HAP-1 (cell line): ENCODE measurements around the gene MAP3K6.

Experiments
- DNase-seq, 2 experiments: peaks; one replicate each; pipeline ENCODE4 v3.0.0-alpha.2; 2016 to 2020; ENCODE audit warnings: low spot score in 2 of 2
- H3K27me3 ChIP-seq: fragments of 250-450 bp; sonication (Bioruptor Pico); 2 replicates; pipeline ENCODE4 v1.5.1; 2020; ENCODE audit warnings: low read depth, mild to moderate bottlenecking, moderate library complexity
- H3K36me3 ChIP-seq: fragments of 250-450 bp; sonication (Bioruptor Pico); replicated peaks from 2 replicates; pipeline ENCODE4 v1.5.1; 2020; ENCODE audit warnings: mild to moderate bottlenecking
- H3K4me1 ChIP-seq: fragments of 250-450 bp; sonication (Bioruptor Pico); 2 replicates; pipeline ENCODE4 v1.5.1; 2020; ENCODE audit warnings: mild to moderate bottlenecking
- H3K4me3 ChIP-seq: fragments of 250-450 bp; sonication (Bioruptor Pico); 2 replicates; pipeline ENCODE4 v1.5.1; 2020; ENCODE audit warnings: mild to moderate bottlenecking, moderate library complexity
- H3K9me3 ChIP-seq: fragments of 250-450 bp; sonication (Bioruptor Pico); 2 replicates; pipeline ENCODE4 v1.5.1; 2020; ENCODE audit warnings: mild to moderate bottlenecking, moderate library complexity
- in situ Hi-C: fragments of 300-500 bp; cut with MboI; formaldehyde crosslinking; loops from 3 replicates; pipeline ENCODE4 v1.14.3; 2020; ENCODE audit warnings: low sequenced_read_pairs, inconsistent platforms, mixed read lengths

Gene MAP3K6

GRCh38 chr1:27336756-27337155, 30.0 kb downstream of the MAP3K6 start:
- H3K4me1 ChIP-seq: no peaks in the 10 kb centered on the region
- no peaks in the 10 kb centered on the region for H3K9me3 ChIP-seq
- in situ Hi-C loops: no loop called here
- H3K27me3 ChIP-seq: no peaks in the 10 kb centered on the region
- H3K4me3 ChIP-seq: no peak overlapping the region
- H3K36me3 ChIP-seq: peaks cover 33% of the 10 kb centered on the region
- DNase-seq: no peak

GRCh38 chr1:27335506-27336422, 31.0 kb downstream of the MAP3K6 start:
- in situ Hi-C loops: no loop called here
- no peaks in the 10 kb centered on the region for H3K9me3 ChIP-seq
- DNase-seq: no peak
- H3K4me3 ChIP-seq: no peak overlapping the region
- no peaks in the 10 kb centered on the region for H3K4me1 ChIP-seq
- H3K36me3 ChIP-seq: peaks cover 33% of the 10 kb centered on the region
- no peaks in the 10 kb centered on the region for H3K27me3 ChIP-seq

GRCh38 chr1:27333717-27334279, 33.0 kb downstream of the MAP3K6 start:
- no peaks in the 10 kb centered on the region for H3K4me1 ChIP-seq
- no peaks in the 10 kb centered on the region for H3K27me3 ChIP-seq
- H3K9me3 ChIP-seq: no peaks in the 10 kb centered on the region
- H3K36me3 ChIP-seq: peaks cover 33% of the 10 kb centered on the region
- no peak overlapping the region for H3K4me3 ChIP-seq
- in situ Hi-C loops: no loop called here
- no peak for DNase-seq

GRCh38 chr1:27332536-27333281, 34.1 kb downstream of the MAP3K6 start:
- Histone ChIP-seq H3K4me3 (no peak overlapping the region), H3K36me3 (peaks cover 37% of the 10 kb centered on the region), H3K27me3 (no peaks in the 10 kb centered on the region), H3K9me3 (no peaks in the 10 kb centered on the region), H3K4me1 (no peaks in the 10 kb centered on the region)
- in situ Hi-C loops: no loop called here
- peak; percentile 17 to 68 for DNase-seq

GRCh38 chr1:27331922-27332321, 34.8 kb downstream of the MAP3K6 start:
- no peaks in the 10 kb centered on the region for H3K9me3 ChIP-seq
- in situ Hi-C loops: no loop called here
- H3K27me3 ChIP-seq: no peaks in the 10 kb centered on the region
- DNase-seq: no peak
- no peak overlapping the region for H3K4me3 ChIP-seq
- no peaks in the 10 kb centered on the region for H3K4me1 ChIP-seq
- peaks cover 40% of the 10 kb centered on the region for H3K36me3 ChIP-seq

- Histone ChIP-seq H3K9me3 (no peaks in the 10 kb centered on the region), H3K4me3 (no peak overlapping the region), H3K4me1 (no peaks in the 10 kb centered on the region), H3K36me3 (peaks cover 45% of the 10 kb centered on the region), H3K27me3 (no peaks in the 10 kb centered on the region)
- in situ Hi-C loops: no loop called here
- DNase-seq: no peak
Measured at GRCh38 chr1:27331426-27331825, 35.3 kb downstream of the MAP3K6 start.

- H3K27me3 ChIP-seq: no peaks in the 10 kb centered on the region
- H3K36me3 ChIP-seq: peaks cover 49% of the 10 kb centered on the region
- no peaks in the 10 kb centered on the region for H3K9me3 ChIP-seq
- H3K4me1 ChIP-seq: no peaks in the 10 kb centered on the region
- H3K4me3 ChIP-seq: no peak overlapping the region
- no peak for DNase-seq
- in situ Hi-C loops: no loop called here
Measured at GRCh38 chr1:27330786-27331185, 36.0 kb downstream of the MAP3K6 start.

- Histone ChIP-seq H3K27me3 (no peaks in the 10 kb centered on the region), H3K4me3 (no peak overlapping the region), H3K36me3 (peaks cover 39% of the 10 kb centered on the region), H3K4me1 (peaks cover 6% of the 10 kb centered on the region; the same call in 1 of the 2 replicates), H3K9me3 (no peaks in the 10 kb centered on the region)
- in situ Hi-C loops: no loop called here
- no peak for DNase-seq
Measured at GRCh38 chr1:27327964-27328363, 38.8 kb downstream of the MAP3K6 start.

- no peak for DNase-seq
- Histone ChIP-seq H3K27me3 (no peaks in the 10 kb centered on the region), H3K4me1 (peaks cover 6% of the 10 kb centered on the region; the same call in 1 of the 2 replicates), H3K9me3 (no peaks in the 10 kb centered on the region), H3K36me3 (peaks cover 30% of the 10 kb centered on the region), H3K4me3 (no peak overlapping the region)
- in situ Hi-C loops: no loop called here
Measured at GRCh38 chr1:27325286-27325685, 41.5 kb downstream of the MAP3K6 start.

GRCh38 chr1:27322569-27323240, 44.1 kb downstream of the MAP3K6 start:
- no peaks in the 10 kb centered on the region for H3K9me3 ChIP-seq
- H3K4me1 ChIP-seq: peaks cover 6% of the 10 kb centered on the region; the same call in 1 of the 2 replicates
- no peaks in the 10 kb centered on the region for H3K27me3 ChIP-seq
- peaks cover 26% of the 10 kb centered on the region for H3K36me3 ChIP-seq
- in situ Hi-C loops: no loop called here
- H3K4me3 ChIP-seq: peak overlapping the region; percentile 94
- no peak for DNase-seq

- Histone ChIP-seq H3K4me3 (peak within 1 kb of the TSS; percentile 94), H3K4me1 (peaks cover 6% of the 10 kb centered on the region; the same call in 1 of the 2 replicates), H3K9me3 (no peaks in the 10 kb centered on the region), H3K36me3 (peaks cover 24% of the 10 kb centered on the region), H3K27me3 (no peaks in the 10 kb centered on the region)
- in situ Hi-C loops: no loop called here
- peak; percentile 91 to 97 for DNase-seq
Measured at GRCh38 chr1:27321813-27322568, 44.8 kb downstream of the MAP3K6 start, which contains the start of gene TMEM222. Gene TMEM222 (plus strand): TSS chr1:27322163. CDS start chr1:27322198, 35 bp downstream.

GRCh38 chr1:27318596-27318995, 48.2 kb downstream of the MAP3K6 start:
- in situ Hi-C loops: no loop called here
- no peak for DNase-seq
- no peaks in the 10 kb centered on the region; the same call in 1 of the 2 replicates for H3K36me3 ChIP-seq
- H3K4me3 ChIP-seq: no peak overlapping the region
- H3K27me3 ChIP-seq: no peaks in the 10 kb centered on the region
- no peaks in the 10 kb centered on the region for H3K9me3 ChIP-seq
- peaks cover 6% of the 10 kb centered on the region; the same call in 1 of the 2 replicates for H3K4me1 ChIP-seq
